ENCODE data around the gene SYCN.
"Not testable (repeated sequence)": the region's sequence is repeated elsewhere in the genome, so short reads cannot be mapped to it uniquely, and the experiment has no call there.

Gene SYCN

DNA sequence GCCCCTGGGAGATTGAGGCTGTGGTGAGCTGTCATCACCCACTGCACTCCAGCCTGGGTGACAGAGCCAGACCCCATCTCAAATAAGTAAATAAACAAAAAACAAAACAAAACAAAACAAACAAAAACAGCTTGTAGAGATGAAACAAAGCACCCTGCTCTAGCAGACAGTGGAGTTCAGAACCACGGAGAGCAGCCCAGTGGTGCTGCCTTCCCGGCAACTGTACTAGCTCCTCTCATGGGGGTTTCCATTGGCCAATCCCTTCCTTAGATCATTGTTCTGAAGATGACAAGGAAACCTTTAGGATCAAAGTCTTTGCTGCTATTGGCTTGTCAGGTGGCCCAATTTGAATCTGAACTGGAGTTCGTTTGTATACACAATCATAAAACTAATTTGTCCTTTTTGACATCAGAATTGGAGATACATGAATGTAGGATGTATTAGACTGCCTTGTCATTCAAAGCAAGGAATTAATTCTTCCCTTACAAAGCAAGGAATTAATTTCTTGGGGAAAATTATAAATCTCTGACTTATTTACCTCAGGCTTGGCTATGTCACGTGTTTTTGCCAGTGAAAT lies 19.7 kb upstream of the SYCN start:
- DNase-seq: no peak

DNA sequence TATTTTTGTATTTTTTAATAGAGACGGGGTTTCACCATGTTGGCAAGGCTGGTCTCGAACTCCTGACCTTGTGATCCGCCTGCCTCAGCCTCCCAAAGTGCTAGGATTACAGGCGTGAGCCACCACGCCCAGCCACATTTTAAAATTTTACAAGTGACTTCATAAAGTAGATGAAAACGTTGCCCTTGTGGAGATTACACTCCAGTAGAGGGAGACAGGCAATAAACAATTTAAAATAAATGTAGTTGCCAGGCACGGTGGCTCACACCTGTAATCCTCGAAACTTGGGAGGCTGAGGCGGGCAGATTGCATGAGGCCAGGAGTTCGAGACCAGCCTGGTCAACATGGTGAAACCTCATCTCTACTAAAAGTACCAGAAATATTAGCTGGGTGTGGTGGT lies 15.0 kb upstream of the SYCN start:
- not testable (repeated sequence) for DNase-seq

DNA sequence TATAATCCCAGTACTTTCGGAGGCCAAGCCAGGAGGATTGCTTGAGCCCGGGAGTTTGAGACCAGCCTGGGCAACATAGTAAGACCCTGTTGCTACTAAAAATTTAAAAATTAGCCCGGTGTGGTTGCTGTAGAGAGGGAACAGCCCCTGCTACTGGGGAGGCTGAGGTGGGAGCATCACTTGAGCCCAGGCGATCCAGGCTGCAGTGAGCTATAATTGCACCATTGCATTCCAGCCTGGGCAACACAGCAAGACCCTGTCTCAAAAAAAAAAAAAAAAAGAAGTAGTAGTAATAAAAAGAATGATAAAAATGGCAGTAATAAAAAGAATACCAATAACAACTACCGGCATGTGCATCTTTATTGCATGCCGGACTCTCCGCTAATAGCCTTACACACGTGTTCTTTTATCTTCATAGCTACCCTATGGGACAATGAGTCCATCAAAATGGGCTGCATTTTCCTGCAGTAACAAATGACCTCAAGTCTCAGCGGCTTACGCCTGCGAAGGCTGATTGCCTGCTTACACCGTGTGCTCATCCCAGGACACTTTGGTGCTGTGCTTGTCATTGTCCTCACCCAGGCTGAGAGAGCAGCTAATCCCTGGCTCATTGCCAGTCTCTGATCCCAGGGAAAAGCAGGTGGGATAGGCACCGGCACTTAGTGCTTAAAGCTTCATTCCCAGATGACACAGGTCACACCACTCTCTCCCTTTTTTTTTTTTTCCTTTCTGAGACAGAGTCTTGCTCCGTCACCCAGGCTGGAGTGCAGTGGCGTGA lies 14.4 kb upstream of the SYCN start:
- no peak for DNase-seq

DNA sequence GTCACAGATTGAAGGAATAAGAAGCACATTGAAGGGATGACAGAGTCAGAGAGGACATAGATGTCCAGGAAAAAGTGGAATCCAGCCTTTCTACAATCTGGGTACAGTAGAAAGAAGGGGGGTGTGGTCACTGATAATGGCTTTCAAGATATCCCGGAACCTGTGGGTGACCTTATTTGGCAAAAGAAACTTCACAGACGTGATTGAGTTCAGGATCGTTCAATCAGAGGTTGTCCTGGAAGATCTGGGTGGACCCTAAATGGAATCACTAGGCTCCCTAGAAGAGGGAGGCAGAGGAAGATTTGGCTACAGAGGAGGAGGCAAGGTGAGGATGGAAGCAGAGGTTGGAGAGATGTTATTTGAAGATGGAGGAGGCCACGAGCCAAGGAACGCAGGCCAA lies 13.0 kb upstream of the SYCN start:
- no peak for DNase-seq

DNA sequence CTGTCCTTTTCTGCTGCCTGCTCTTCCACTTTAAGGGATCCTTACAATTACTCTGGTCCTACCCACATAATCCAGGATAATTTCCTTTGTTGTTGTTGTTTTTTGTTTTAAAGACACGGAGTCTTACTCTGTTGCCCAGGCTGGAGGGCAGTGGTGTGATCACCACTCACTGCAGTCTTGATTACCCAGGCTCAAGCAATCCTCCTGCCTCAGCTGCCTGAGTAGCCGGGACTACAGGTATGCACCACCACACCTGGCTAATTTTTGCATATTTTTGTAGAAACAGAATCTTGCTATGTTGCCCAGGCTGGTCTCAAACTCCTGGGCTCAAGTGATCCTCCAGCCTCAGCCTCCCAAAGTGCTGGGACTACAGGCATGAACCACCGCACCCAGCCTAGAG lies 11.3 kb upstream of the SYCN start:
- DNase-seq: not testable (repeated sequence)

DNA sequence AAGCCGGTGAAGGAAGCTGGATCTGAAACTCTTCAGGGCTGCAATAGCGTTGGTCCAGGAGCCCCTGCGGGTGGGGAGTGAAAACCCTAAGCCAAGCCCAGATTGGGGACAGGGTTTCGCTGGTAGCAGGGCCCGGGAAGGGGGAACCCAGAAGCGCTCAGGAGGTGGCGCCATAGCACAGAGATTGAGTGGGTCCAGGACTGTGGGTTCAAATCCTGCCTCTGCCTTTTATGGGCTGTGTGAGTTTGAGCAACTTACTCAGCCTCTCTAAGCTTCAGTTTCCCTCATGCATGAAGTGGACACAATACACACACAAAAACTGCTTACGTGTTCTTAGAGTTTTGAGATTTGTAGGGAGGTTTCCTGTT lies 8.3 kb upstream of the SYCN start:
- no peak for DNase-seq

DNA sequence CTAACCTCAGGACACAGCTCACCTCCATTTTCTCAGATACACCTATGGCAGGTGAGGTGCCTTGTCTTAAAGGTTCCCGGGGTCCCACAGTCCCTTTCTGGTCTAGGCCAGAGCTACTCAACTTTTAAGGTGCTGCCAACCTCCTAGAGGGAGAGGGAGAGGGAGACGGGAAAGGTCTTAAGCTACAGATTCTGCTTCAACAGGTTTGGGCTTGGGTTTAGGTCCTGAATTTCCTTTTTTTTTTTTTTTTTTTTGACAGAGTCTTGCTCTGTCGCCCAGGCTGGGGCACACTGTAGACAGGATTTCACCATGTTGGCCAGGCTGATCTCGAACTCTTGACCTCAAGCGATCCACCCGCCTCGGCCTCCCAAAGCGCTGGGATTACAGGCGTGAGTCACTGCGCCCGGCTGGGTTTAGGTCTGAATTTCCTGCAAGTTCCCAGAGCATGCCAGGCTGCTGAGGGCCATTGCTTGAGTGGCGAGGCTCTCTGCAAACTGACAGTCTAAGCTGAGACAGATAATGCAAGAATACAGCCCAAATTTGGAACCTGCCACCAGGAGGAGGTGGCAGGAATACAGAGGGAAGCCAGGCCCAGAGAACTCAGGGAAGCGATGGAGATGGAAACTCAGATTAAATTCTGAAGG lies 7.8 kb upstream of the SYCN start:
- no peak for DNase-seq

DNA sequence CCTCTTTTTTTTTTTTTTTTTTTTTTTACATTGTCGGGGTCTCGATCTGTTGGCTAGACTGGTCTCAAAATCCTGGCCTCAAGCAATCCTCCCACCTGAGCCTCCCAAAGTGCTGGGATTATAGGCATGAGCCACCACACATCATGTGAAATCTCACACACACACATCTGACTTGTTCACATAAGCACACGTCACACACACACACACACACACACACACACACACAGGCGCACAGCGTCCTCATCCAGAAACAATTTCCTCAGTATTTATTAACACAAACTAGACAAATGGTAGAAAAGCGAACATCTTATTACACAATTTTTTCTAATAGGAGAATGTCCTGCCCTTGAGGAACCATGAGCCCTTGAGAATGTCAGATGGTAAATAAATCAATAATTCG lies 5.1 kb upstream of the SYCN start:
- DNase-seq: no peak

DNA sequence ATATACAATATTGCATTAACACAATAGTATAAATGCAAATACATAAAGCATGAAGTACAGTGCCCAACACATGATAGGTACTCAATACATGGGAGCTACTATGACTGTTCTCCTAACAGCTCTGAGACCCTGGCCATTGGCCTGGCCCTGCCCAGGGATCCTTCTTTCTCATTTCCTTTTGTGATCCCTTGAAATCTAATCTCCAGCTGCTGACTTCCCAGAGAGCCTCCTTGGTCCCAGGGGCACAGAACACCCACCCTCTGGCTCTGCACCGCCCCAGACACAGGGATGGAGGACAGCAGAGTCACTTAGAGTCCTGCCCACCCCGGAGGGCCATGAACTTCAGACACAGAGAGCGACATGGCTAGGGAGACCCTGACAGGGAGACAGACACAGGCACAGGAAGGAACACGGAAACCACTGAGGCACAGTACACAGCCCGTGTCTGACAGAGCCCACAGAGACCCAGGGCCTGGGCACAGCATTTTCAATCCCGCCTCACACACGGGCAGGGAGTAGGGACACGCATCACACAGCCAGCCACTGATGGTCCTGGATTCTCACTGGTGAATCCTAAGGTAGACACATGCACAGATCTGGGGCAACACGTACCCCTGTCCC lies 4.2 kb upstream of the SYCN start:
- DNase-seq: no peak

DNA sequence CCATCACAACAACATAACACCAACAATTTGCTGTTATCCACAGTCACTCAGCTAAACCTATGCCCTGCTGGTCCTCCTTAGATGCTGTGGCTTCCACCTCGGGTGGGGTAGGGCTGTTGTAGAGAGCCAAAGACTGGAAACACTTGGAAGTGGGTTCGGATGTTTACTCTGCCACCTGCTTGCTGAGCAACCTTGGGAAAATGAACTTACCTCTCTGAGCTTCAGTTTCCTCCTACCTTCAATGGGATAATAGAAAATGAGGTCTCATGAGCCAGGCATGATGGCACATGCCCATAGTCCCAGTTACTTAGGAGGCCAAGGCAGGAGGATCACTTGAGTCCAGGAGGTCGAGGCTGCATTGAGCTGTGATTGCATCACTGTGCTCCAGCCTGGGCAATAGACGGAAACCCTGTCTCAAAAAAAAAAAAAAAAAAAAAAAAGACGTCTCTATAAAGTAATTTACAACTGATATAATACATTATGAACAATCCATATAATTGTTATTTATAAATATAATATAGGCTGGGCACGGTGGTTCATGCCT lies 3.3 kb upstream of the SYCN start:
- no peak for DNase-seq

DNA sequence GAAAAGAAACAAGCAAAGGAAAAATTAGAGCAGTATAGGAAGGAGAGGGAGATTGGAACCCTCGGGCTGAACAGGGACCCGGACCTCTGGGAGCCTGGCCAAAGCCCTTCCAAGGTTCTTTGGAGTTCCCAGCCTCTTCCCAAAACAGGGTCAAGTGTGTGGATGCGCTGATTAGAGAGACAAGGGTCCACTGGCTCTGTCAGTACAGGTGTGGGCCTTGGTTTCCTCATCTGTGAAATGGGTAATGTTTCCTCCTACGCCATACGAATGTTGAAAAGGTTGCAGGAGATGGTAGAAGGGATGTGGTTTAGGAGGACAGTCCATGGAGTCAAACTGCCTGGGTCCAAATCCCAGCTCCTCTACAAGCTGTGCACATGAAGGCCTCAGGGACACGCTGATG lies 2.1 kb upstream of the SYCN start:
- DNase-seq: no peak

DNA sequence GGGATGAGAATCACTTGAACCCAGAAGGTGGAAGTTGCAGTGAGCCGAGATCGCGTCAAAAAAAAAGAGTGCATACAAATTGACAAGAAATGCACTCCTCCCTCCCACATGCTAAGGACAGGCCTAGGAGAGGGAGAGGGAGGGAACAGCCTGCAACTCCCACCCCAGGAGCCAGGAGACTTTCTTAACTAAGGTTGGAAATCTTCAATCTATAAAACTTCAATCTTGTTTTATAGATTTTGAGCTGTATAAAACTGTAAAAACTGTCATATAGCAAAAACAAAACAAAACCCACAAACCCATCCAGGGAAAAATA lies 1.3 kb upstream of the SYCN start:
- DNase-seq: no peak

DNA sequence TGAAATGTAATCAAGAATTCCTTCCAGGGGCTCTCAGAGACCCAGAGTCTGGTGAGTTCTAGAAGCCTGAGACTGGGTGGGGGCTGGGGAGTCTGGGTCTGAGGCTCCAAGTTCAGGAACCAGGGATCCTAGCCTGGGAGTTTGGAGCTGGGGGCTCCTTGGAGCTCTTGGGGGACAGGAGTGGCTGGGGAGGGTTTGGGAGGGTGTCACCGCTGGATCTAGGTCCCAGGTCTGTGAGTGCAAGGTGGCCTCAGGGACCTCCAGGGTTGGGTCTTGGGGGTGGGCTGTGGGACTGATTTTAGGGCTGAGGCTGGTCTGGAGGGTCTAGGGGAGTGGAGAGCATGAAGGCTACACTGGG lies 1.1 kb downstream of the SYCN start:
- DNase-seq: no peak

DNA sequence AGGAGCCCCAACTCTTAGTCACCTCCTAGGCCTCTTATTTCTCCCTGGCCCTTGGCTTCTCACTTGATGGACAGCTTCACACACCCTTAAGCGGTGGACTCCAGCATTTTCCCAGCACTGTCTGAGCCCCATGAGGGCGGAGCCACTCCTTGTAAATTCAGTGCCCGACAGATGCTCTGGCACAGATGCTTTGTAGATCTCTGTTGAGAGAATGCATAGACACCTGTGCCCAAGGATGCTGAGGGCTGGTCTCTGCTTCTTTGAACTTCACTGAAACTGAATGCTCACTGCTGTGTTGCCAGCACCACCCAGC lies 3.3 kb downstream of the SYCN start:
- no peak for DNase-seq

DNA sequence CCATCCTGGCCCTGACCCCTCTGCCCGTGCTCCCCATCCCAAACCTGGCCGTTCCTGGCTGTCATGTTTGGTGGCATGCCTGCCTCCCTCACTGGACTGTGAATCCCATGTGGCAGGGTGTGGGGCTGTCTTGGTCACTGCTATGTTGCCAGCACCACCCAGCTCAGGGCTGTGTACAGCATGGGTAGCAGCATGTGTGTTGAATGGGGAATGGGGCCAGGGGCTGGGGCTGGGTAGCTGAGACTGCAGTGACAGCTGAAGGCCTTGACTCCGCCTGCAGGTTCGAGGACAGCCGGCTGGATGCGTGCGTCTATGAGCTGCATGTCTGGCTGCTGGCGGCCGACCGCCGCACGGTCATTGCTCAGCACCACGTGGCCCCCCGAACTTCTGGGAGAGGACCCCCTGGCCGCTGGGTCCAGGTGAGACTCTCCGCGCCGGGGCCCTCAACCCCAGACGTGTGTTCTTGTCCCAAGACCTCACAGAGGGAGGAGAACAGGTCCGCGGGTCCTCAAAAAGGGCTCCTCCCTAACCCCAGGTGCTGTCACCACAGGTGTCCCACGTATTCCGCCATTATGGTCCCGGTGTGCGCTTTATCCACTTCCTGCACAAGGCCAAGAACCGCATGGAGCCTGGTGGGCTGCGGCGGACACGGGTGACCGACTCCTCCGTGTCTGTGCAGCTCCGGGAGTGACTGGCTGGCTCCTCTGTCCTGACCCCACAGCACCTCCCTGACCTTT lies 3.8 kb downstream of the SYCN start:
- no peak for DNase-seq

DNA sequence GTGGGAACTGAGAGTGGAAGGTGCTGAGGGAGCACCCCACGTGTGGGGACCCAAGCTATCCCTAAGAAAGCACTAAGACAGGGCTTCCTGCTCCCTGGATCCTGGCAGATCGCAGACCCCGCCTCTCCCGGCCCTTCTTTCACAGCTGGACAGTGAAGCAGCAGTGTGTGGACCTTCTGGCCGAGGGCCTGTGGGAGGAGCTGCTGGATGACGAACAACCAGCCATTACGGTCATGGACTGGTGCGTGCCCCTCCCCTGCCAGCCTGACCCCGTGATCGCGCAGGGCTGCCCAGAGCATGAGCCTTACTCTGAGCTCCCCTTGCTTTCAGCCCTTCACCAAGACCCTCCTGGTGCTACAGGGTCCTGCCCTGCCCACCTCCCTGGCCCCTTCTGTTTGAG lies 5.0 kb downstream of the SYCN start:
- no peak for DNase-seq

DNA sequence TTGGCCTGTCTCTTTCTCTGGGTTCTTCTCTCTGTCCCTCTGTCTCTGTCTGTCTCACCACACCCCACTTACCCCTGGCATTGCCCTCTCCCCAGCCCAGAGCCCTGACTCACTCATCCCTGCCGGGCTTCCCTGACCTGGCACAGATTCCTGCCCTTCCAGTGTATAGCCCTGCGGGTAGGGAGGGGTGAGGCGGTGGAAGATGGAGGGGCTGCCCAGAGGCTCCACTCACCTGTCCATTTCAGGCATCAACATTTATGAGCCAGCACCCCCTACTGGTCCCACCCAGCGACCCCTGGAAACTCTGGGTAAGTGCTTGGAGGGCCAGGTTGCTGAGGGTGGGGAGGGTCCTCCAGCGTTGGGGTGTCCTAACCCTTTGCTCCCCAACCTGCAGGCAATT lies 6.3 kb downstream of the SYCN start:
- DNase-seq: no peak

DNA sequence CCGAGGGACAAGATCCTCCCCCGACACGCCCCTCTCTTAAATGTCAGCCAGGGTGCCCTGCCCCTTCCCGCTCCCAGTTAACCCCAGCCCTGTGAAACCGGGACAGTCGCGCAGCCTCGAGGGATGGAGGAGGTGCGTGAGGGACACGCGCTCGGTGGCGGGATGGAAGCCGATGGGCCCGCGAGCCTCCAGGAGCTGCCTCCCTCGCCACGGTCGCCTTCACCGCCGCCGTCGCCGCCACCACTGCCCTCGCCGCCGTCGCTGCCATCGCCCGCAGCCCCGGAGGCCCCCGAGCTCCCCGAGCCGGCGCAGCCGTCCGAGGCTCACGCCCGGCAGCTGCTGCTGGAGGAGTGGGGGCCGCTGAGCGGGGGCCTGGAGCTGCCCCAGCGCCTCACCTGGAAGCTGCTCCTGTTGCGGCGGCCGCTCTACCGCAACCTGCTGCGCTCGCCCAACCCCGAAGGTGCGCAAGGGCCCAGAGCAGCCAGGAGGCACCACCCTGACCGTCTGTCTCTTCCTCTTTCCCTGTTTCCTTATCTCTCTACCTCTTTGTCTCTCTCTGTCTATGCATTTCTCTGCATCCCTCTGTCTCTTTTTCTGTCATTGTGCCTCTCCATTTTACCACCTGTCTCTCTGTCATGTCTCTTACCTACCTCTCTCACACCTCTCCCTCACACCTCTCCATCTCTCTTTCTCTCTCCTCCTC lies 7.1 kb downstream of the SYCN start, which contains the start of gene NCCRP1:
TSS of gene NCCRP1 (plus strand) at position 105 of the 703 bp plus-strand sequence. CDS start at position 124, 19 bp downstream.
- no peak for DNase-seq

DNA sequence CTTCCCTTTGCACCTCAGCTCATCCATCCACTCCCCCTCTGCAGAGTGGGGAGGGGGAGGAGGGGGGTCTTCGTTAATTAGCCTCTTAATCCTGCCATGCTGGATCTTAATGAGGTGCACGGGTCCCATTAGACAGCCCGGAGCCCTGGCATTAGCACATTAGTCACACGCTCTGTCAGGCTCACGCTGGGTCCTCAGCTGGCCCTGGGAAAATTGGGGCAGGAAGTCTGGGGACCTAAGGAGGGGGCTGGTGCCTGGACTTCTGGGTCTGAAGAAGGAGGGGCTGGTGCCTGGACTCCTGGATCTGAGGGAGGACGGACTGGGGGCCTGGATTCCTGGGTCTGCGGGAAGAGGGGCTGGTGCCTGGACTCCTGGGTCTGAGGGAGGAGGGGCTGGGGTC lies 7.7 kb downstream of the SYCN start:
- no peak for DNase-seq

DNA sequence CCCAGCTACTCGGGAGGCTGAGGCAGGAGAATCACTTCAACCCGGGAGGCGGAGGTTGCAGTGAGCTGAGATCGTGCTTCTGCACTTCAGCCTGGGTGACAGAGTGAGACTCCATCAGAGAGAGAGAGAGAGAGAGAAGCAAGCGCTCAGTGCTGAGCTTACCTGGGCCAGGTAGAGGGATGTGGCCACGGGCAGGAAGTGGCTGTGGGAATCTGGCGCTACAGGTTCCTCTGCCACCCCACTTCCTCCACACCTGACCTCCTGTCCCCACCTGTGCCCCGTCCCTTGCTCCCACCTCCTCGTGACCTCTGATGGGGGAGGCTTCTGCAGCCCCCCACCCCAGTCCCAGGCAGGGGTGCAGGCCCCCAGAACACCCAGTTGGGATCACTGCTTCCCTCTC lies 8.3 kb downstream of the SYCN start:
- DNase-seq: no peak

DNA sequence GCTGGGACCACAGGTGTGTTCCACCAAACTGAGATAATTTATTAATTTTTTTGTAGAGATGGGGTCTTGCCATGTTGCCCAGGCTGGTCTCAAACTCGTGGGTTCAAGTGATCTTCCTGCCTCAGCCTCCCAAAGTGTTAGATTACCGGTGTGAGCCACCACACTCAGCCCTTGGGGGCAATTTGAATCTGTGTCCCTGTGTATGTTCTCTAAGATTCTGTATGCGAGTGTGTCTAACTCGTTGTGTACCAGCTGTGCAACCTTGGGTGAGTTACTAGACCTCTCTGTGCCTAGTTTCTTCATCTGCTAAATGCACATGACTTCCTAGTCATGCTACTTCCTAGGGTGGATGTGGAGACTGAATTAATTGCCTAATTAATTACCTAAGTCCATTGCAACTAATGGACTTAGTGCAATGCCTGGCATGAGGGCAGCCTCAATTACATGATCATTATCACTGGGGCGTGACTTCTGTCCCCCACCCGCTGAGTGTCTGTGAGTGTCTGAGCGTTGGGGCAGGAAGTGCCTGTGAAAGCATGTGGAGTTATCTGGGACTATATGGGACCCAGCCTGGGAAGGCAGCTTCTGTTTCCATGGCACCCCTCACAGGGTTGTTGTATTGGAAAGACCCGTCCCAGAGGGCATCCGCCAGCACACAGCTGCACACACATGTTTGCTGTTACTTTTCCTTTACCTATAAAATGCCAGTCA lies 9.1 kb downstream of the SYCN start:
- DNase-seq: no peak

DNA sequence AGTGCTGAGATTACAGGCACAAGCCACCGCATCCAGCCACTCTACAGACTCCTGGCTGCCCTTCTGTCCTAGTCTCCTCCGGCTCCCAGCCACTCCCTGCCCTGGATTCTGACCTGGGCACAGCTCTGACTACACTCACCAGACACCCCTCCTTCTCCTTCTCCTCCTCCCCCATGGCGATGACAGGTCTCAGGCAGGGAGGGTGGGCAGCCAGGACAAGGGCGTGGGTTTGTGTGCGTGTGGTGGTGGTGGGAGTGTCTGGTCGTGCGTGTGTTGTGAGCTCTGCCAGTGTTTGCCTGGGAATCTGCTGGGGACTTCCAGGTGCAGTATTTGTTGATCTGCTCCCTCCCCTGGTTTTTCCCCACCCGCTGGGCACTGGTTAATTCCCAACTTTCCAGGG lies 10.3 kb downstream of the SYCN start:
- no peak for DNase-seq

All from NCI-H1436 treated with DMSO at 0.1 percent for 48 hours (cell line).